T-cell (primary cell): ENCODE measurements around the gene MGST2. TPM values are rescaled to one million over a fixed set of nuclear protein-coding genes. Genes with fewer than 3 reads are reported as not detected.

Experiments used
- ATAC-seq, 4 experiments: fragments of 200-7000 bp in 3 of 4; fragments of 150-1000 bp in 1 of 4; cut with Tn5 transposase; replicated peaks in 1 of 4; 1 replicate in 3 of 4; 2 replicates in 1 of 4; pipeline ENCODE4 v1.10.0; 2021; ENCODE audit warnings: moderate library complexity in 3 of 4, mild to moderate bottlenecking in 2 of 4, moderate number of reproducible peaks in 1 of 4
- CTCF ChIA-PET, 2 donors: fragments of 300-600 bp; sonication (Branson Sonifier 250); formaldehyde crosslinking; loops; one replicate each; lab custom pipeline; 2022; ENCODE audit warnings: antibody characterized with exemption in 2 of 2; lab: Charles Lee
- POLR2A ChIA-PET, 2 donors: fragments of 300-600 bp; sonication (Branson Sonifier 250); formaldehyde crosslinking; loops; one replicate each; lab custom pipeline; 2022; ENCODE audit warnings: antibody characterized with exemption in 2 of 2; lab: Charles Lee
- DNase-seq, 35 experiments: peaks; one replicate each; pipeline versions ENCODE4 v3.0.0 to v3.0.0-alpha.2; 2013 to 2023
- H3K27ac ChIP-seq: one replicate; pipeline ENCODE4 v1.5.1; 2013; ENCODE audit warnings: low read length
- H3K27me3 ChIP-seq, 2 experiments: replicated peaks in 1 of 2; 1 replicate in 1 of 2; 2 replicates in 1 of 2; pipeline versions ENCODE4 v1.6.1 to v1.7.0; 2013; ENCODE audit warnings: low read length in 1 of 2, mixed read lengths in 1 of 2; ENCODE audit not compliant: control insufficient read depth in 2 of 2, insufficient read depth in 2 of 2; ENCODE audit errors: extremely low read depth in 1 of 2
- H3K36me3 ChIP-seq, 2 donors: 1 replicate in 1 of 2; 2 replicates in 1 of 2; pipeline versions ENCODE4 v1.6.1 to v1.7.0; 2013; ENCODE audit warnings: low read length in 1 of 2; ENCODE audit not compliant: control insufficient read depth in 2 of 2, insufficient read depth in 1 of 2; ENCODE audit errors: extremely low read depth in 1 of 2
- H3K4me1 ChIP-seq, 2 experiments: 1 replicate in 1 of 2; 2 replicates in 1 of 2; pipeline versions ENCODE4 v1.6.1 to v1.7.0; 2013; ENCODE audit warnings: low read length in 2 of 2, mixed read lengths in 1 of 2; ENCODE audit not compliant: insufficient read depth in 2 of 2, control insufficient read depth in 1 of 2; ENCODE audit errors: extremely low read depth in 1 of 2
- H3K4me3 ChIP-seq, 2 donors: 1 replicate in 1 of 2; 2 replicates in 1 of 2; pipeline versions ENCODE4 v1.5.1 to v1.7.0; 2013; ENCODE audit warnings: mild to moderate bottlenecking in 2 of 2, low read length in 1 of 2, moderate library complexity in 1 of 2; ENCODE audit not compliant: control insufficient read depth in 1 of 2; ENCODE audit errors: extremely low read depth in 1 of 2
- H3K9me3 ChIP-seq: 2 replicates; pipeline ENCODE4 v1.7.0; 2013
- H3K27ac Mint-ChIP-seq, 2 donors: one replicate each; pipeline ENCODE4 v1.8.0; 2020 to 2021; ENCODE audit warnings: mild to moderate bottlenecking in 2 of 2, mixed read lengths in 2 of 2
- H3K27me3 Mint-ChIP-seq, 2 donors: one replicate each; pipeline ENCODE4 v1.8.0; 2021 to 2022; ENCODE audit warnings: mixed read lengths in 2 of 2
- H3K36me3 Mint-ChIP-seq: one replicate; pipeline ENCODE4 v1.8.0; 2021; ENCODE audit warnings: mixed read lengths
- H3K4me1 Mint-ChIP-seq, 3 donors: one replicate each; pipeline ENCODE4 v1.8.0; 2020 to 2022; ENCODE audit warnings: mixed read lengths in 3 of 3, mild to moderate bottlenecking in 1 of 3
- H3K4me3 Mint-ChIP-seq, 3 donors: one replicate each; pipeline ENCODE4 v1.8.0; 2020 to 2022; ENCODE audit warnings: mild to moderate bottlenecking in 3 of 3, mixed read lengths in 3 of 3, moderate library complexity in 3 of 3
- H3K9me3 Mint-ChIP-seq, 3 donors: one replicate each; pipeline ENCODE4 v1.8.0; 2020 to 2022; ENCODE audit warnings: mixed read lengths in 3 of 3
- WGBS: methylation state at CpG from one replicate; pipeline ENCODE4 v1.1.5; 2013; ENCODE audit warnings: missing lambda C conversion rate; ENCODE audit not compliant: insufficient coverage; 5-methylcytosine and 5-hydroxymethylcytosine counted together
- total RNA-seq, 35 experiments: library from RNA in 6 of 35; stranded (reverse) in 6 of 35; fragments of 120-200 nt in 1 of 35; gene quantifications; one replicate each; pipeline versions ENCODE4 v1.2.1 to v1.2.4 and lab custom pipeline; 2013 to 2026

The MGST2 gene
- total RNA-seq, 5 donors from 2014 or later (not counting 1 experiment from before 2014, with no cell fraction given) = 1.9 to 6.2 (median 3.1) TPM

GRCh38 chr4:139647952-139648351, 17.7 kb upstream of the MGST2 start:
- ATAC-seq (no peak), DNase-seq (no peak)
- no peaks in the 10 kb centered on the region for H3K36me3 ChIP-seq
- Mint-ChIP-seq H3K4me3 (no peak overlapping the region), H3K9me3 (no peaks in the 10 kb centered on the region), H3K27me3 (no peaks in the 10 kb centered on the region), H3K27ac (no peak overlapping the region), H3K36me3 (no peaks in the 10 kb centered on the region), H3K4me1 (peaks cover 4 to 9% (median 7%) of the 10 kb centered on the region in 3 donors)
- 57% methylated on average over 1 of the region's 1 CpG for WGBS
- no peak overlapping the region for H3K27ac ChIP-seq
- no peak overlapping the region for H3K4me3 ChIP-seq
- POLR2A ChIA-PET = no interaction called here
- H3K9me3 ChIP-seq = no peaks in the 10 kb centered on the region
- no peaks in the 10 kb centered on the region for H3K27me3 ChIP-seq
- CTCF ChIA-PET = interaction anchor here (0.6 to 0.7 kb wide), 3 partner anchors 118 to 487 kb away, joined by 3 to 4 read pairs (median 3); no protein-coding TSS in a partner anchor
- H3K4me1 ChIP-seq = peaks cover 0 to 4% of the 10 kb centered on the region in 2 experiments

- Mint-ChIP-seq H3K27me3 (peaks cover 3 to 6% of the 10 kb centered on the region in 2 donors), H3K27ac (no peak overlapping the region), H3K9me3 (no peaks in the 10 kb centered on the region), H3K4me1 (peaks cover 4 to 9% (median 7%) of the 10 kb centered on the region in 3 donors), H3K4me3 (no peak overlapping the region), H3K36me3 (no peaks in the 10 kb centered on the region)
- Histone ChIP-seq H3K27ac (no peak overlapping the region), H3K4me3 (no peak overlapping the region), H3K27me3 (peaks cover 0 to 6% of the 10 kb centered on the region in 2 experiments), H3K4me1 (peaks cover 0 to 4% of the 10 kb centered on the region in 2 experiments), H3K9me3 (no peaks in the 10 kb centered on the region), H3K36me3 (no peaks in the 10 kb centered on the region)
- ATAC-seq (peak; percentile 78 to 88 (median 83)), DNase-seq (peak; percentile 30 to 85 (median 60))
- CTCF ChIA-PET = interaction anchor here (0.5 to 3.1 kb wide), 14 partner anchors 13 to 621 kb away, joined by 3 to 19 read pairs (median 4); no protein-coding TSS in a partner anchor
- POLR2A ChIA-PET = no interaction called here
- WGBS = no CpG with 5 or more reads among the region's 13 CpGs
Observed at GRCh38 chr4:139651282-139652194, 14.1 kb upstream of the MGST2 start.

- Mint-ChIP-seq H3K9me3 (no peaks in the 10 kb centered on the region), H3K4me1 (peaks cover 29 to 32% (median 30%) of the 10 kb centered on the region in 3 donors), H3K4me3 (no peak overlapping the region), H3K27ac (no peak overlapping the region), H3K27me3 (peaks cover 3 to 8% of the 10 kb centered on the region in 2 donors), H3K36me3 (no peaks in the 10 kb centered on the region)
- 63% methylated on average over 3 of the region's 4 CpGs for WGBS
- H3K27ac ChIP-seq = no peak overlapping the region
- peaks cover 0 to 6% of the 10 kb centered on the region in 2 experiments for H3K27me3 ChIP-seq
- no peak overlapping the region for H3K4me3 ChIP-seq
- H3K4me1 ChIP-seq = peaks cover 0 to 17% of the 10 kb centered on the region in 2 experiments
- DNase-seq (no peak), ATAC-seq (no peak)
- ChIA-PET POLR2A (no interaction called here), CTCF (no interaction called here)
- no peaks in the 10 kb centered on the region for H3K9me3 ChIP-seq
- H3K36me3 ChIP-seq = no peaks in the 10 kb centered on the region
Observed at GRCh38 chr4:139654516-139654915, 11.1 kb upstream of the MGST2 start.

GRCh38 chr4:139655116-139655515, 10.5 kb upstream of the MGST2 start:
- peaks cover 29 to 32% (median 30%) of the 10 kb centered on the region in 3 donors for H3K4me1 Mint-ChIP-seq
- ATAC-seq = no peak
- 96% methylated on average over 3 of the region's 3 CpGs for WGBS
- H3K27ac ChIP-seq = no peak overlapping the region
- peaks cover 0 to 6% of the 10 kb centered on the region in 2 experiments for H3K27me3 ChIP-seq
- CTCF ChIA-PET = interaction anchor here (2.3 to 3.1 kb wide), 2 partner anchors 11 kb away, joined by 12 to 16 read pairs; partner anchors contain the start of gene MGST2 (in 2 of the 2)
- H3K9me3 Mint-ChIP-seq = no peaks in the 10 kb centered on the region
- no peak overlapping the region for H3K27ac Mint-ChIP-seq
- peak in 1 of 35 experiments; percentile 14 for DNase-seq
- no peaks in the 10 kb centered on the region for H3K9me3 ChIP-seq
- no peak overlapping the region for H3K4me3 ChIP-seq
- H3K36me3 ChIP-seq = no peaks in the 10 kb centered on the region
- H3K27me3 Mint-ChIP-seq = peaks cover 3 to 8% of the 10 kb centered on the region in 2 donors
- H3K4me3 Mint-ChIP-seq = no peak overlapping the region
- peaks cover 0 to 17% of the 10 kb centered on the region in 2 experiments for H3K4me1 ChIP-seq
- H3K36me3 Mint-ChIP-seq = no peaks in the 10 kb centered on the region
- POLR2A ChIA-PET = no interaction called here

GRCh38 chr4:139656614-139657486, 8.8 kb upstream of the MGST2 start:
- peak; percentile 43 to 84 (median 48) for ATAC-seq
- no peaks in the 10 kb centered on the region for H3K9me3 Mint-ChIP-seq
- peak overlapping the region; percentile 51 to 69 (median 60) for H3K4me3 Mint-ChIP-seq
- WGBS = 61% methylated on average over 11 of the region's 13 CpGs
- H3K27me3 Mint-ChIP-seq = peaks cover 3 to 8% of the 10 kb centered on the region in 2 donors
- Histone ChIP-seq H3K4me1 (peaks cover 0 to 14% of the 10 kb centered on the region in 2 experiments), H3K4me3 (no peak overlapping the region), H3K27ac (no peak overlapping the region), H3K9me3 (no peaks in the 10 kb centered on the region), H3K36me3 (no peaks in the 10 kb centered on the region), H3K27me3 (peaks cover 0 to 6% of the 10 kb centered on the region in 2 experiments)
- H3K4me1 Mint-ChIP-seq = peaks cover 22 to 25% (median 23%) of the 10 kb centered on the region in 3 donors
- ChIA-PET CTCF (interaction anchor here (0.6 to 3.1 kb wide), 24 partner anchors 8 to 1440 kb away, joined by 3 to 16 read pairs (median 3); partner anchors contain the start of gene MGST2 (in 2 of the 2)), POLR2A (interaction anchor here (0.6 to 1.3 kb wide), 3 partner anchors 99 to 585 kb away, joined by 3 to 4 read pairs (median 3); no protein-coding TSS in a partner anchor)
- peak in 33 of 35 experiments; percentile 10 to 72 (median 32) for DNase-seq
- H3K36me3 Mint-ChIP-seq = no peaks in the 10 kb centered on the region
- H3K27ac Mint-ChIP-seq = peak overlapping the region; percentile 95 to 98
